PC-3 (cell line): ENCODE data around the gene HOXD12. TPM values are rescaled to one million over a fixed set of nuclear protein-coding genes. Genes with fewer than 3 reads are reported as not detected.

Experiments used
- ATAC-seq: fragments of 200-7000 bp; cut with Tn5 transposase; 2 replicates; pipeline ENCODE4 v1.9.1; 2020; ENCODE audit warnings: mild to moderate bottlenecking, moderate library complexity
- BruUV-seq: library from RNA; stranded (reverse); fragments of 400-500 nt; replicated peaks from 2 replicates; lab custom pipeline; 2021; lab: Mats Ljungman, UMichigan
- CTCF ChIA-PET: fragments of 300-600 bp; sonication (Branson Sonifier 250); formaldehyde crosslinking; loops from one replicate; lab custom pipeline; 2022; ENCODE audit warnings: antibody characterized with exemption; lab: Charles Lee
- POLR2A ChIA-PET: fragments of 300-600 bp; sonication (Branson Sonifier 250); formaldehyde crosslinking; loops from one replicate; lab custom pipeline; 2022; ENCODE audit warnings: antibody characterized with exemption; ENCODE audit not compliant: unreplicated experiment; lab: Charles Lee
- DNase-seq: peaks from one replicate; pipeline ENCODE4 v3.0.0-alpha.2; 2015
- H2AFZ ChIP-seq: fragments of 300-600 bp; sonication (generic); 2 replicates; pipeline ENCODE4 v1.6.0; 2016; ENCODE audit warnings: antibody characterized with exemption, low read length
- H3F3A ChIP-seq: fragments of 300-600 bp; sonication (generic); one replicate; pipeline ENCODE4 v1.6.0; 2017; ENCODE audit warnings: antibody characterized with exemption, low read length, control low read depth, mild to moderate bottlenecking; ENCODE audit not compliant: unreplicated experiment
- H3K27ac ChIP-seq: fragments of 300-600 bp; sonication (generic); 2 replicates; pipeline ENCODE4 v1.5.1; 2016; ENCODE audit warnings: mild to moderate bottlenecking, low read length
- H3K27me3 ChIP-seq: fragments of 300-600 bp; sonication (generic); 2 replicates; pipeline ENCODE4 v1.6.1; 2016; ENCODE audit warnings: low read length, mixed read lengths
- H3K36me3 ChIP-seq: fragments of 300-600 bp; sonication (generic); 2 replicates; pipeline ENCODE4 v1.6.1; 2016; ENCODE audit warnings: low read depth, mixed run types, low read length, mixed read lengths
- H3K4me1 ChIP-seq: fragments of 300-600 bp; sonication (generic); 2 replicates; pipeline ENCODE4 v1.5.1; 2016; ENCODE audit warnings: low read length; ENCODE audit not compliant: insufficient read depth
- H3K4me2 ChIP-seq: fragments of 300-600 bp; sonication (generic); 2 replicates; pipeline ENCODE4 v1.6.0; 2016; ENCODE audit warnings: low read length
- H3K4me3 ChIP-seq: fragments of 300-600 bp; sonication (generic); 2 replicates; pipeline ENCODE4 v1.5.1; 2016; ENCODE audit warnings: mild to moderate bottlenecking, low read length, mixed read lengths
- H3K79me2 ChIP-seq: fragments of 300-600 bp; sonication (generic); 2 replicates; pipeline ENCODE4 v1.6.1; 2017; ENCODE audit warnings: low read length, mixed read lengths
- H3K9ac ChIP-seq: fragments of 300-600 bp; sonication (generic); 2 replicates; pipeline ENCODE4 v1.6.0; 2016; ENCODE audit warnings: mild to moderate bottlenecking, low read length
- H3K9me2 ChIP-seq: fragments of 300-600 bp; sonication (generic); replicated peaks from 2 replicates; pipeline ENCODE4 v1.6.1; 2016; ENCODE audit warnings: mixed run types, low read length, mixed read lengths
- H3K9me3 ChIP-seq: fragments of 300-600 bp; sonication (generic); 2 replicates; pipeline ENCODE4 v1.6.1; 2016; ENCODE audit warnings: low read length, mixed read lengths
- H4K20me1 ChIP-seq: fragments of 300-600 bp; sonication (generic); 2 replicates; pipeline ENCODE4 v1.6.1; 2016; ENCODE audit warnings: low read length, mixed read lengths
- CTCF ChIP-seq: fragments of 300-600 bp; sonication (generic); conservative IDR thresholded peaks from 2 replicates; pipeline ENCODE4 v1.5.1; 2017; ENCODE audit warnings: antibody characterized with exemption, low read depth, mild to moderate bottlenecking, low read length
- EZH2 ChIP-seq: fragments of 300-600 bp; sonication (generic); IDR thresholded peaks from one replicate; pipeline ENCODE4 v1.6.1; 2017; ENCODE audit warnings: antibody characterized with exemption, mild to moderate bottlenecking, low read length; ENCODE audit not compliant: unreplicated experiment
- EZH2phosphoT487 ChIP-seq: fragments of 300-600 bp; sonication (generic); IDR thresholded peaks from 2 replicates; pipeline ENCODE4 v1.6.1; 2018; ENCODE audit warnings: mild to moderate bottlenecking, antibody characterized with exemption, low read length, borderline replicate concordance
- intact Hi-C: fragments of 100-400 bp; cut with micrococcal nuclease; formaldehyde crosslinking; loops from 2 replicates; pipeline ENCODE4 v1.9.0; 2023
- total RNA-seq: library from RNA; depleted of rRNA; stranded (reverse); fragments of >200 nt; gene quantifications from 2 replicates; pipeline ENCODE4 v1.2.3, GENCODE V29; 2014

HOXD12 gene
- total RNA-seq, 1 experiment from 2014 or later: not detected

- H3K27ac ChIP-seq: no peak overlapping the region
- no peaks in the 10 kb centered on the region for H3F3A ChIP-seq
- ChIA-PET CTCF (no interaction called here), POLR2A (interaction anchor here (0.6 kb wide), 1 partner anchor 224 kb away, joined by 3 read pairs; no protein-coding TSS in a partner anchor)
- H3K4me1 ChIP-seq: peaks cover 7% of the 10 kb centered on the region; the same call in 1 of the 2 replicates
- no peaks in the 10 kb centered on the region for H4K20me1 ChIP-seq
- H3K27me3 ChIP-seq: peaks cover 40% of the 10 kb centered on the region
- H3K4me2 ChIP-seq: no peak overlapping the region
- H3K9ac ChIP-seq: no peak overlapping the region
- TF ChIP-seq CTCF (no peak), EZH2 (no peak), EZH2phosphoT487 (no peak)
- intact Hi-C loops: loop anchor here (10.0 kb wide), 1 partner anchor 1057 kb away; no protein-coding TSS in a partner anchor
- no peak overlapping the region for H3K4me3 ChIP-seq
- DNase-seq: no peak
- H3K9me2 ChIP-seq: no peaks in the 10 kb centered on the region
- no peaks in the 10 kb centered on the region for H3K9me3 ChIP-seq
- no peak overlapping the region for H2AFZ ChIP-seq
- no peaks in the 10 kb centered on the region for H3K79me2 ChIP-seq
- ATAC-seq: no peak
- H3K36me3 ChIP-seq: no peaks in the 10 kb centered on the region
- no TSS peak for BruUV-seq
Observed at GRCh38 chr2:176091329-176092258, 8.0 kb upstream of the HOXD12 start.

GRCh38 chr2:176092270-176093144 is 7.1 kb upstream of the HOXD12 start, which contains the start of gene HOXD13:
Gene HOXD13 (plus strand): TSS chr2:176092721. CDS start chr2:176092891, 170 bp downstream.
- Histone ChIP-seq H3F3A (no peaks in the 10 kb centered on the region), H3K9ac (no peak within 1 kb of the TSS), H3K4me1 (peaks cover 7% of the 10 kb centered on the region; the same call in 1 of the 2 replicates), H3K27ac (no peak within 1 kb of the TSS), H3K9me3 (no peaks in the 10 kb centered on the region), H2AFZ (peak within 1 kb of the TSS; percentile 78), H3K79me2 (no peaks in the 10 kb centered on the region), H3K36me3 (no peaks in the 10 kb centered on the region), H3K4me3 (peak within 1 kb of the TSS; percentile 66), H3K9me2 (no peaks in the 10 kb centered on the region), H3K27me3 (peaks cover 40% of the 10 kb centered on the region), H4K20me1 (no peaks in the 10 kb centered on the region), H3K4me2 (peak within 1 kb of the TSS; percentile 84)
- TF ChIP-seq EZH2phosphoT487 (no peak), EZH2 (no peak), CTCF (no peak)
- peak; percentile 11 for ATAC-seq
- CTCF ChIA-PET: interaction anchor here (0.5 kb wide), 1 partner anchor 1701 kb away, joined by 8 read pairs; no protein-coding TSS in a partner anchor
- DNase-seq: no peak
- intact Hi-C loops: loop anchor here (10.0 kb wide), 1 partner anchor 1058 kb away; no protein-coding TSS in a partner anchor
- POLR2A ChIA-PET: interaction anchor here (0.6 kb wide), 1 partner anchor 225 kb away, joined by 3 read pairs; no protein-coding TSS in a partner anchor
- no TSS peak for BruUV-seq
